GM21619 (cell line): ENCODE measurements around the gene VAX1.

Experiments used
- ATAC-seq: cut with Tn5 transposase; IDR thresholded peaks from one replicate; pipeline ENCODE4 v1.9.1; 2021; ENCODE audit not compliant: unreplicated experiment

Gene VAX1

DNA sequence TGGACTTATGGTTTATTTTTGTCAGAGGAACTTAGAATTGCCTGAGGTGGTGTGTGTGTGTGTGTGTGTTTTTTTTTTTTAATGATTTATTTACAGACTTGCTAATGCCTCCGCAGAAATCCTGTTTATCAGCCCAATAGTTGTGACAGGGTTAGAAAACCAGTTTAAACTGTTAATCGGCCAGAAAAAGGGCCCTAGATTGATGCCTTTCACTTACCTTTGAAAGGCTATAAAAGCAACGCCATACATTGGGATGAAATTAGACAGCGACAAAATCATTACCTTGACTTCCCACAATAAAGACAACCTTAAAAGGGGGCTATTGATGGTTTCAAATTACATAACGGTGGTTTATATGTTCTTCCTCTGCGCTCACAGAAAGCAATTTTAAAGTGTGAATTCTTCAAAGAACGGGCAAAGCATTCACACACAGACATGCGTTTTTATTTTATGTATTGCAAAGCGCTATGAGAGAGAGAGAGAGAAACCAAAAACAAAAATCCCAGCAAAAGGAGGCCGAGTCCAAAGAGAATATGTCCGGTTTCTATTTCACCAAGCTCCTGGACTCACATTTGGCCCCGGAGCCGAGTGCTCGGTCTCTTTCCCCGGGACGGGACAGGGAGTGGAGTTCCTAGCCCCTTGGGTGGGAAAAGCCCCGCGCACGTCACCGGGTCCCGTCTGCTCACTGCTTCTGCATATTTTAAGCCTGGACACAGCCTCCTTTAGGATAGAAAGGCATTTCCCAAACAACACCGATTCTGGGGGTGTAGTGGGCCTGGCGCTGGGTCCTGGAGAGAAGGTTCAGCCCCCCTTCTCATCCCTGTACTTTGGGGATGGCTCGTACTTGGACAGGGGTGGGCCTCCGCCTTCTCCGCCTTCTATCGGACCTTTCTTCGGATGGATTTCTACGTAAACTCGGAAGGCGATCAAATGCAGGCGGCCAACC lies 26.8 kb upstream of the VAX1 start:
- no peak for ATAC-seq

DNA sequence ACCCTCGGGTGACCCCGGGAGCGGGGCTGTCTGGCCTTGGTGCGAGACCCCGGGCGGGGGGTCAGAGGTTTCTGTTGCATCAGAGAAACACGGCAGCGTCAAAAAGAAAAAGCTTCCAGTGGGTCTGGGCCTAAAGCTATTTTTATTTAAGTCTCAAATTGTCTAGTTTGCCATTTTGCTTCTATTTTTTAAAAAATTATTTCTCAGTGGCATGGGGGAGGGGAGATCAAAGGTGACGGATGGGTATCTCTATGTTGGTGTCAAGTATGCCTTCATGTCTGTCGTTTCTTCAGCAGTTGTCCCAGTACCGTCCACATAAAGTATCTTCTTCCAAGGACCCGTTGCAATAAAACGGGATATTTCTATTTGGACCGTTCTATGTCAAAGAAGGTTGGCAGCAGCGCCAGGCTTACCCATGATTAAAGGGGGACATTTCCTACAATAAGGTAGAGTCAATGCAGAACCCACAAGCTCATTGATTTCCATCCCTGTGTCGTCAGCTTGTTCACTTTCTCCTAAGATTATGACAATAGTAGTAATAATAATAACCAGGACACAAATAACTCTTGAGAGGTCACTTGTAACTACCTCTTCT lies 26.0 kb upstream of the VAX1 start:
- no peak for ATAC-seq

DNA sequence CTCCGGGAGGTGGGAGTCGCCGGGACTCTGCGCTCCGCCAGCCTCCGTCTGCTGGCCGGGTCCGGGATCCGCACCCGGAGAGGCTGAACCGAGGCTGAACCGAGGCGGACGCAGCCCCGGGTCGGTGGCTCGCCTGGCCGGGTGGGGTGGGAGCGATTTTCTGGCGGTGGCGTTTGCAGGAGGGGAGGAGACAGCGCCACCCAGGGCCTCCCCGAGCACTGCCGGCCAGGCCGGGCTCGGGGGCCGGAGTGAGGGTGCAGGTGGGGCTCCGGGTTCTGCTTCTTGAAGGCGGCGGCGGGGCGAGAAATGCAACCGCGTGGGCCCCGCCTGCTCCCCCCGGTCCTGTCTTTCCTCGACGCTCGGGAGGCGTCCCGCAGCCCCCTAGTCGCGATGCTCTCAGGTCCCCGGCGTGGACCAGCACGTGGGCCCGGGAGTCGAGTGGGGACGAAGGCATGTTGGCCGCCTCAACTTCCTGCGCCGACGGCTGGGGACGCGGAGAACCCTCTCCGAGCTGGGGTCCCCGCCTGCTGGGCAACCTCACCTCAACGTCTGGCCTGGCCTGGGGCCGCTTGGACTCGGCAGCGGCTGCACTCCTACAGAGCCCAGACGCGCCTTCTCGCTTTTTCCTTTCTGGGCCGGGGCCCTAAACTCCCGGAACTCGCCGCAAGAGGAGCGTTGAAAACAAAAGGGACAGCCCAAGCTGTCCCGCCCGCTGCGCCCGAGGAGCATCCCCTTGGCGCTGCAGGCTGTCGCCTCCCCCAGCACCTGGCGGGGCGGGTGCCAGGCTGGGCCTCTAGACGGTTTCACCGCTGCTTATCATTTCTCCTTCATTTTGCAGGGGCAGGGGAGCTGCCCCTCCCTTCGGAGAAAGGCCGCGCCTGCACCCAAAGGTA lies 25.2 kb upstream of the VAX1 start:
- ATAC-seq, result no peak

DNA sequence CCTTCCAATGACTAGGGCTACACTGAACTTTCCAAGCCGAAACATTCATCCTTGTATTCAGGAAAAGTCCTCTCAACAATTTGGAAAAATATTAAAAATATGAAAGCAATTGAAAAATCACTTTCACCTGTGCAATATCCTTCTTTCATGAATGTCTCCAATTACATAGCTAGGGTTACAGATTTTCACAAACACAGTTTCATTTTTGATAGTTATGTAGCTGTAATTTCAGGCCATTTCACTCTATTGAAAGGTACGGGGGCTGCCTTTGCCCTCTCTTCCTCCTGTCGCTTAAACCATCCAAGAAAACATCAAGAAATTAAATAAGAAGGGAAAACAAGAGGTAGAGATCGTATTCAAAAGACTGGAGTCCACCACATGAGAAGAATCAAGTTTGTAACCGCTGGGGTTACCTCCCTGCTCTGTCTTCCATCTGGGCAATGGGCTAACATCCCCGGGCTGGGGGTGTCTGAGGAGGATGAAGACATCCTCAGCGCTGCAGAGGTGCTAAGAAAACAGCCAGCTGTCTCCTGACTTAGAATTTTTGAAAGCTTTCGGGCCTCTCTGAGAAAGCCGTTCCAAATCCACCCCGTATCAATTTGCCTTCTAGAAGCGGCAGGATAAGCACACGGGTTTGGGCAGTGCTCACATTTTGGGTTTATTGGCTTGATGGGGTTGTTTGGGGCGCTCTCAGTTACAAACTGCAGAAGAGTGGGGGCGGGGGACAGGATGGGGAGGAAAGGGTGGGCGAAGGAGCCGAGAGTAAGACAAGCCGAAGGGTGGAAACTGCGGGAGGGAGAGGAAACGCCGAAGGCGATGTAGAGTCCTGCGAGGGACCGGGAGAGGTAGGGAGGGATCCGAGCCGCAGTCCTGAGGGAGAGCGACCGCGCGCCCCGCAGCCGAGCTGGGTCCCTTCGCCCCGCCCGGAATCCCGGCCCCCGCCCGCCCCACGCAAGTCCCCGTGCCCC lies 24.3 kb upstream of the VAX1 start:
- no peak for ATAC-seq

DNA sequence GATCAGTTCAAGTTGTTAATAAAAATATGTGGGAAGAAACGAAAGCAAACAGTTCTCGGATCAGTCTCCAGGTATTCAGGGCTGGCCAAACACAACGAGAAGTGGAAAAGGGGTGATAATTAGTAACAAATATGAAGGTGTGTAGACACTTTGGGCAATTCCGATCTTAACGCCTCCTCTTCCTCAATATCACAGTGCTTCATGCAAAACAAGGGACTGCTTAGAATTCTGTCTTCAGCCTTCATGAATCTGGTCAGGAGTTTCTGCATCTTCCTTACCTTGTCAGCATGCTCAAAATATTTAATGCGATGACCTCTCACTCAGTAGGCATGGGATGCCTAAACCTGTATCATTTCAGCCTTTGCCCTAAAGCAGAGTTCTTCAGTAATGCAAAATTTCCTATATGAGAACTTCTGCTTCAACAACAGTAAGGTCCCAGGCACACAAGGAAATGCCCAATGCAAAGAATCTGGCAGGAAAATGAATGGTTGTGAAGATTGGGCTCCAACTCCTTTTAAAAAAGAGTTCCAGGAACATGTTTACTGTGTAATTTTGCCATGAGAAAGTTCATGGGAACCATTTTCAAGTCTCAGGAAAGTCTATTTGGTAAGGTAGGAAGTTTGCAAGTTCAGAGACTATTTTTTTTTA lies 23.4 kb upstream of the VAX1 start:
- ATAC-seq, result no peak

DNA sequence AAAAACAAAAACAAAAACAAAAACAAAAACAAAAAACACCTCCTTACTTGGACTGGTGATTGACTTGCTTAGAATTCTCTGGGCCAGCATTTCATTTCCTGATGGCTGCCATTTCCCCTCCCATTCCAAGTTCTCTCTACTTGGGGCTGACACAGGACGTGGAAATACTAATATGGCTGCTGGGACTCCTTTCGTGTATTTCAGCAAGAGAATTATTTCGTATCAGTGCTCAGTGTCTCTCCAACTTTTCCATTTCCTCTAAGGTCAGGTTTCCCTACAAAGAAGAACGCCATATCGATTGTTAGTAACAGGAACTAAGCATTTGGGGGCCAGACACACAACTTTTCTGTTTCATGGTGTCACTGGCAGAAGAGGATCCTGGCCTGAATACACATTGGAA lies 22.5 kb upstream of the VAX1 start:
- ATAC-seq, result no peak

DNA sequence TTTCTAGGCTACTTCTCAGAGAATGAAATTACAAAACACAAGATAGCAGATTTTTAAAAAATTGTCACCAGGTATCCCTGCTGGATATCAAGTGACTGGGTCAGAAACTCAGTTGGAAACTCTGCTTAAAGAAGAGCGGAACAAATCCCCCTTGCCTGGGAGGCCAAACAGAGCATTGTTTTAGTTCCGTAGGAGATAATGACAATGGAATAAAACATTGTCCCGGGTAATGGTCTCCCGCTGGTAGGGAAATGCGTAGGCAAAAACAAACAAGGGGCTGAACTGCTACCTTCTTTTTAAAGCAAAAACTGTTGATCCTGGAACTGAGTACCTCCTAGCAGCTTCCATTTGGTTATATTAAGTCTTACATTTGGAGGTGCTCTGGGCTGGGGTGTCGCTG lies 21.3 kb upstream of the VAX1 start:
- no peak for ATAC-seq

DNA sequence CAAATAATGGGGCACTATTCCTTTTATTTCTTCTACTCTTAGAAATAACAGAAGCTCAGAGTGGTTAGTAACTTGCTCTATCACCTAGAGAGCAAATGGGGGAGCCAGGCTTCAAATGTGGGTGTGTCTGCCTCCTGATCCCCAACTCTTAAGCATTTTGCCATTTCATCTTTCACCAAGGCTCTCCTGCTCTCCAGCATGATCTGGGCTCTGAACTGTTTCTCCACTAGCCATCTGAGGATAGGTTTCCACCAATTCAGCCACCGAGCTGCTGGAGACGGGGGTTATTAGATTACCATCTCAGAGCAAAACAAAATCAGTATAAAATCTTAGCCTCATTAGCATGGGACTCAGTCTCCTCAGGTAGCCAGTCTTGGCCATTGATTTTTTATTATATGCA lies 20.2 kb upstream of the VAX1 start:
- ATAC-seq, result no peak

DNA sequence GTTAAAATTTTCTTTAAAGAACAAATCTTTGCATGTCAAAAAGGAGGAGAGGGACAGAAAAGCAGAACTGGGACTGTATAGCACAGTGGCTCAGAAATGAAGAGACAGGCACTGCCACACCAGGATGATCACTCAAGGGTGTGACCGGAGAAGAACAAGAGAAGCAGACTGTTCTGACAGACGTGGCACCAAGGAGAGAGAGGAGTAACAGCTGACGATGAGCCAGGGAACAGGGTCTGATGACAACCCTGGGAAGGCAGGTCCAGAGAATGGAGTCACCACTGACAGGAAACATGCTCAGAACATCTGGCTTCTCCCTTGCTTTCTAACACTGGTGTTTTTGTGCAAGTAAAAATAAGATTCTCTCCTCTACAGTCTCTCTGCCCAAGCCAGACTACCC lies 14.6 kb upstream of the VAX1 start:
- ATAC-seq, result no peak

DNA sequence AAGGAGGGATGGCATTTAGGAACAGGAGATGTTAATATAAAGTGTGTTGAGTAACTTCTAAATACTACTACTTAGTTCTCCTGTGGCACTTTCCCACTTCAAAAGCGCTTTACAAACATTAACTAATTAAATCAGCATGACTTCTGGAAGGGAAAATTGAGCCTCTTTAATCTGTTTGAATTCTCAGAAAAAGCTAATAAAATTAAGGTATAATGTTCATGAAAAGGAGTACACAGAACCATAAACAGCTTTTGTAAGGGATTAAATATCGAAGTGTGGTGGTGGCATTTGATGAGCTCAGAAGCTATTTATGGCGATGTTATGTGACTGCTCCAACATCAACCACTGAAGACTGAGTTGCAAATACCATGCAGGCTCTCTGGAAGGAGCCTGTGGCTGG lies 10.2 kb upstream of the VAX1 start:
- no peak for ATAC-seq

DNA sequence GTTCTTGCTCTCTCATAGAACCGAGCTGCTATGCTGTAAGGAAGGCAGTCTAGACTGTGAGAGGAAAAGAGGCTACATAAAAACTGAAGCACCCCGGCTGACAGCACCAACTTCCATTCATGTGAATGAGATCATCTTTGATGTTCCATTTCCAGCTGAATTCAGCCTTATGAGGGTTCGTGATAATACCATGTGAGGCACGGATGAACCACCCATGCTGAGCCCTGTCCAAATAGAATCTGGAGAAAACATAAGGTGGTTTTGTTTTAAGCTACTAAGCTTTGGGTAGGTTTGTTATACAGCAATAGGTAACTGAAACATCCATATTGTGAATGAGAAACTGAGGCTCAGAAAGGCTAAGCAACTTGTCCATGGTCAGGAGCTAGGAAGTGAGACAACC lies 6.9 kb upstream of the VAX1 start:
- no peak for ATAC-seq

DNA sequence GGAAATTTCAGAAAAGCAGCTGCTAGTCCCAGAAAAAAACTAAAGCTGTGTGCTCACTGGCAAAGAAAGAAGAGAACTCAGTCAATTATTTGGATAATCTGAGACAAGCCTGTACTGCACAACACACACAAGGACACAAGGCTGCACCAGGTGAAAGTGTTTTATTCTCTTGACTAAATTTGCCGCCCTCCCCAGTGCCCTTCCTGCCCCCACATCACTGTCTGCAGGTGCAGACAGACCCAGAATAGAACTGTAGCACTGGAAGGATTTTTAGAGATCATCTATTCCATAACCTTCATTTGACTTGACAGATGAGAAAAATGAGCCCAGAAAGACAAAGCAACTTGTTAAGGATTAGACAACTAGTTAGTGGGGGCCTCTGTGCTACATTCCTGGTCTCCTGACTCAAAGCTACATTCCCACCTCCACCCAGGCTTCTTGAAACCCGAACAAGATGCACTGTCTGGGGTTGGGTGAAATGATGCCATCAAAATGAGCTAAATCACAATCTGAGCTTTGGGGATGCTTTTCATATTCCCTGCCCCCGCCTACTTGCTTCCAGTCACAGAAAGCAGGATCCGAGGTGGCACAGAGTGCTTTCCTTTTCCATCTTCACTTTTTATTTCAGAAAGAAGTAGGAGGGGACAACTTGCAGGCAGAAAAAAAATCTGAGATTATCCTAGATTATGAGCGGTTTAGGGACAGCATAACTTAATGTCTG lies 5.2 kb upstream of the VAX1 start:
- ATAC-seq, result no peak

DNA sequence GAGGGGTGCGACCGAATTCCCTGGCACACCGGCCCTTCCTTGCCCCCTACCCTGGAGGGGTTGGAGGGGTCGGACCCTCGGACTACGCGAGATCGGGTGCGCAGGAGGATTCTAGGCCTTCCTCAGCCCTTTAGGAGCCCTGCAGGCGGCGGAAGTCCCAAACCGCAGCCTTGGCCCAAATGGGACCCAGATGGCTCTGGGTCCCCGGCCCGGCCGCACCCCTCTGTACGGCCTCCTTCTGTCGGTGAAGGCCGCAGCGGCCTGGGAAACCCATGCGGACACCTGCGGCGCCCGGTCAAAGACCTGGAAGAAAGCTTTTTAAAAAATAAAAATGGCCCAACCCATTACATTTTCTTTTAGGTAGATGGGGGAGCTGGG lies 2.4 kb upstream of the VAX1 start:
- ATAC-seq, result no peak

DNA sequence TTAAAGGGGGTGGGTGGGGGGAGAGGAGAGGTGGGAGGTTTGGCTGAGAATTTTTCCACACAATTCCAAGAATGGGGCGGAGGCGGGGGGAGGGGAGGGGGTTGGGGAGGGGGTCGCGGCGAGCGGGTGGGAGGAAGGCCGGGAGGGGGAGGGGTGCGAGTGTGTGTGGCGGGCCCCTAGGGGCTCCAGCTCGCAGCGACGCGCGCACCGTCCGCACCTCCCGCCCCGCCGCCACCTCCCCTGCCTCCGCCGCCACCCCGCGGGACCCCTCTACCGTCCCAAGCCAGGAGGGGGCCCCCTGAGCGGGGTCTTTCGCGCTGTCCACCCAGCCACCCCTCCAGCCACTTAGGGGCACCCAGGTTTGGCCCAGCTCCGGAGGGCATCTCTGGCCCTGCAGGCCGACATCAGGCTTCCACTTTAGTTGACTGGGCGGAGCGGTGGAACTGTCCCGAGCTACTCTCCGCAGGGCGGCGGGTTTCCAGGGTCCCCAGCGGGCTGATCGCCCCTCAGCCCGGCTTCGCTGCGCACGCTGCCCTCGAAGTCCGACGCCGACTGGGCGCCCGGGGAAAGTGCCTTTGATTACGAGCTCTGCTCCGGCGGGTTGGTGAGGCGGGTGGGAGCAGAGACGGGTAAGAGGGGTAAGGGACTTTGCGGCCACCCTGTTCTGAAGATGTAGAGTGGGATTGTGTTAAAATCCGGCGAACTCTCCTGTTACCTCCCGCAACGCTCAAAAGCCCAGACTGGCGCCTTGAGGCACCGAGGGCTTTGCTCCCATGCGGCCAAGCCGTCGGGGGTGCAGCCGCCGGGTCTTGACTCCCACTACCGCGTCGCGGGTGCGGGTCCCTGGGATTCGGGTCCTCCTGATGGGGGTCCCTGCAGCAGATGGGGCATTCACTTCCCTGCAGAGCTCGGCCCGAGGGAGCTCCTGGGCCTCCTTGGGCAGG lies 1.8 kb upstream of the VAX1 start:
- ATAC-seq, result no peak

DNA sequence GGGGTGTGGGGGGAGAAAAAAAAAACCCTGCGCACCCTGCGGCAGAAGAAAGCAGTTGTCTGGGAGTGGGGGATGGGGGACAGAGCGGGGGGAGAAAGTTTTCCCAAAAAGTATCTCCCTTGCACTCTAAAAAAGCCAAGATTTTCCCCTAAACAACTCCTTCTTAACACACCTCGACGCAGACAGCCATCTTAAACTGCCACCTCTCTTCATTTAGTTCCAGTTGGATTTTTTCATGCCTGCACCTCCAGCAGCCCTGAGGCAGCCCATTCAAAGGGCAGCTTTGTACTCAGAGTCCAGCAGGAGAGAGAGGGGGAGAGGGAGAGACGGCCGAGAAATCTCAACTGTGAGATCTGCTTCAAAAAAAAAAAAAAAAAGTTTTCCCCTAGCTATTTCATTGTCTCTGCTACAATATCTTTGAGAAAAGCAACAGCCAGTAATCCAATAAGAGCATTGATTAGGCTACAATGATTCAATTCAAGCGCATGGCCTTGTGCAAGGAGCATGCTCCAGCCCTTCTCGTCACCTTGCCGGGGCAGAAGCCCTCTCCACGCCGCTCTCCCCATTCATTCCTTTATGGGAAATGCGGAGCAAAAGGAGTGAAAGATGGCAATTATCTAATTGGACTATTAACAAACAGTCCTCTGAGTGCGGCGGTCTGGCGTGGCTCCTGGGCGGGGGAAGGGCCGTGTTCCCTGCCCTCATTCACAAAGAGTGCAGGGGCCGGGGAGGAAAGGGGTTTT lies 939 bp upstream of the VAX1 start:
- ATAC-seq, result no peak

DNA sequence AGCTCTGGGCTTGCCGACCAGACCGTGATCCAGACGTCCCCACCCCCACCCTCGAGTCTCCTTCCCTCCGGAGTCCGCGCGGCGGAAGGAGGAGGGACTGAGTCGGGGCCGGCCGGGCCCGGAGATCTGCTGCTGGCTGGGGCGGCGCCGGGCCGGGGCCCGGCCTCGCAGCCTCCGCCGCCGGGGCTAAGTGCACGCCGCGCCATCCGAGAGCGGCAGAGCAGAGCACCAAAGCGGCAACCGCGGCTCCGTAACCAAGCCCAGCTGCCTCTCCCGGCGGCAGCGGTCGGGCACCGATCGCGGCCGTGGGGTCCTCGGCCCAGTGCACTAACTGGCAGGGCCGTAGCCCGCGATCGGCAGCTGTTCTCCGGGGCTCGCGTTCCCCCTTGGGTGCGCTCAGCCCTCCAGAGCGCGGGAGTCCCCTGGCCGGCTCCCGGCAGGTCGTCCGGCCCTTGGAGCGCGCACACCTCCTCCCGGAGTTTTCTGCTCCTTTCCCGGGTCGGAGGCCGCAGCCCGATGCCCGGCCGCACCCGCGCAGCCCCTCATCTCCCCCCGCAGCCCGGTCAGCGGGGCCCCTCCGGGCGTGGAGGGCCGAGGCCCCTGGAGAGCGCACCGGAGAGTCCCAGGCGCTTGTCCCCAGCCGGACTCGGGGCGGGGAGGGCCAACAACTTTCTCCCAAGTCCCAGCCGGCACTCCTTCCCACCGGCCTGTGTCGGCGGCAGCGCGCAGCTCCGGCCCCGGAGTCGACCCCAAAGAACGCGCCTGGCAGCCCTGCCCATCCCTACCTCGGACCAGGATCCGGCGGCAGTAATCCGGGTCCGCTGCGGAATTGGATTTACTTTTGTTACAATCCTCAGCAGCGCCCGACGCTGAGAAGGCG lies 799 bp downstream of the VAX1 start:
- no peak for ATAC-seq
